SU-DHL-6 (cell line): ENCODE measurements around the gene SLC9A3.

Source experiments
- H2AFZ ChIP-seq: fragments of 200-600 bp; sonication (generic); 2 replicates; pipeline ENCODE4 v1.6.1; 2014; ENCODE audit warnings: low read depth, mild to moderate bottlenecking, moderate library complexity, mixed read lengths, antibody characterized with exemption, low read length; ENCODE audit not compliant: severe bottlenecking
- H3F3A ChIP-seq: fragments of 200-600 bp; shearing (Covaris generic); 2 replicates; pipeline ENCODE4 v1.6.0; 2016; ENCODE audit warnings: antibody characterized with exemption, mild to moderate bottlenecking; ENCODE audit not compliant: insufficient read depth
- H3K27ac ChIP-seq: fragments of 200-600 bp; sonication (generic); 2 replicates; pipeline ENCODE4 v1.5.1; 2016; ENCODE audit warnings: low read depth, mild to moderate bottlenecking, low read length, moderate library complexity, mixed read lengths
- H3K27me3 ChIP-seq: fragments of 200-600 bp; sonication (generic), shearing (Covaris generic); 2 replicates; pipeline ENCODE4 v1.6.0; 2014; ENCODE audit warnings: mild to moderate bottlenecking, low read length
- H3K36me3 ChIP-seq: fragments of 200-600 bp; sonication (generic); 2 replicates; pipeline ENCODE4 v1.6.1; 2014; ENCODE audit warnings: mild to moderate bottlenecking, low read length, mixed read lengths
- H3K4me2 ChIP-seq: fragments of 300-600, 200-600 bp; shearing (Covaris generic), sonication (generic); 2 replicates; pipeline ENCODE4 v1.6.0; 2014; ENCODE audit warnings: low read length, low read depth, mild to moderate bottlenecking; ENCODE audit not compliant: poor library complexity, severe bottlenecking
- H3K4me3 ChIP-seq: fragments of 200-600 bp; sonication (generic); 2 replicates; pipeline ENCODE4 v1.5.1; 2014; ENCODE audit warnings: antibody characterized with exemption, low read length, mild to moderate bottlenecking, mixed read lengths; ENCODE audit not compliant: insufficient read depth, poor library complexity, severe bottlenecking
- H3K79me2 ChIP-seq: fragments of 200-600 bp; sonication (generic); 2 replicates; pipeline ENCODE4 v1.6.1; 2014; ENCODE audit warnings: mild to moderate bottlenecking, low read length, moderate library complexity; ENCODE audit not compliant: insufficient read depth
- H3K9ac ChIP-seq: fragments of 200-600 bp; sonication (generic); 2 replicates; pipeline ENCODE4 v1.7.0; 2014; ENCODE audit warnings: mild to moderate bottlenecking, low read length
- H3K9me2 ChIP-seq: fragments of 200-600 bp; sonication (generic); replicated peaks from 2 replicates; pipeline ENCODE4 v1.6.1; 2014; ENCODE audit warnings: low read length; ENCODE audit not compliant: insufficient read depth
- H3K9me3 ChIP-seq: fragments of 200-600 bp; sonication (generic); 2 replicates; pipeline ENCODE4 v1.6.1; 2014; ENCODE audit warnings: low read length, mixed read lengths; ENCODE audit not compliant: insufficient read depth
- H4K20me1 ChIP-seq: fragments of 200-600 bp; sonication (generic); 2 replicates; pipeline ENCODE4 v1.6.1; 2014; ENCODE audit warnings: low read depth, mild to moderate bottlenecking, antibody characterized with exemption, low read length, moderate library complexity, mixed read lengths
- CTCF ChIP-seq: fragments of 200-600 bp; sonication (generic); IDR thresholded peaks from one replicate; pipeline ENCODE4 v1.5.1; 2017; ENCODE audit warnings: antibody characterized with exemption, mild to moderate bottlenecking, low read length, moderate library complexity; ENCODE audit not compliant: insufficient read depth, poor library complexity, severe bottlenecking
- EZH2phosphoT487 ChIP-seq: fragments of 200-600 bp; sonication (generic), shearing (Covaris generic); conservative IDR thresholded peaks from 2 replicates; pipeline ENCODE4 v1.6.1; 2018; ENCODE audit warnings: mild to moderate bottlenecking, antibody characterized with exemption, low read length, moderate library complexity, mixed read lengths

Gene SLC9A3

GRCh38 chr5:453725-454481, 70.3 kb downstream of the SLC9A3 start:
- Histone ChIP-seq H3K36me3 (peaks cover 25% of the 10 kb centered on the region), H3F3A (no peaks in the 10 kb centered on the region), H3K27ac (no peak overlapping the region), H3K9me3 (peaks cover 4% of the 10 kb centered on the region; the same call in 1 of the 2 replicates), H4K20me1 (no peaks in the 10 kb centered on the region), H3K4me2 (no peak overlapping the region), H3K9ac (no peak overlapping the region), H3K27me3 (no peaks in the 10 kb centered on the region), H3K9me2 (no peaks in the 10 kb centered on the region), H3K79me2 (peaks cover 31% of the 10 kb centered on the region), H2AFZ (no peak overlapping the region), H3K4me3 (no peak overlapping the region)
- TF ChIP-seq EZH2phosphoT487 (no peak), CTCF (no peak)

- Histone ChIP-seq H3K27me3 (no peaks in the 10 kb centered on the region), H3K27ac (no peak overlapping the region), H3K9me3 (peaks cover 4% of the 10 kb centered on the region; the same call in 1 of the 2 replicates), H4K20me1 (no peaks in the 10 kb centered on the region), H3K4me2 (no peak overlapping the region), H3K9ac (no peak overlapping the region), H3K36me3 (peaks cover 25% of the 10 kb centered on the region), H2AFZ (no peak overlapping the region), H3K4me3 (no peak overlapping the region), H3K79me2 (peaks cover 31% of the 10 kb centered on the region), H3K9me2 (no peaks in the 10 kb centered on the region), H3F3A (no peaks in the 10 kb centered on the region)
- TF ChIP-seq EZH2phosphoT487 = no peak
- no peak for TF ChIP-seq CTCF
Observed at GRCh38 chr5:452978-453710, 71.1 kb downstream of the SLC9A3 start.

GRCh38 chr5:451587-452458, 72.4 kb downstream of the SLC9A3 start:
- H3K79me2 ChIP-seq = peaks cover 27% of the 10 kb centered on the region
- H3K9me2 ChIP-seq = no peaks in the 10 kb centered on the region
- no peaks in the 10 kb centered on the region for H3K27me3 ChIP-seq
- no peak overlapping the region for H3K27ac ChIP-seq
- H2AFZ ChIP-seq = no peak overlapping the region
- H3K9ac ChIP-seq = no peak overlapping the region
- no peak for TF ChIP-seq EZH2phosphoT487
- TF ChIP-seq CTCF = no peak
- H3K9me3 ChIP-seq = peaks cover 4% of the 10 kb centered on the region; the same call in 1 of the 2 replicates
- no peaks in the 10 kb centered on the region for H4K20me1 ChIP-seq
- H3K4me2 ChIP-seq = no peak overlapping the region
- H3K4me3 ChIP-seq = no peak overlapping the region
- peaks cover 25% of the 10 kb centered on the region for H3K36me3 ChIP-seq
- H3F3A ChIP-seq = no peaks in the 10 kb centered on the region
